Gastroesophageal sphincter (tissue), 3 donors: ENCODE measurements around the gene ANKRD13D.

Experiments
- CTCF ChIP-seq, 4 experiments: fragments of 200-600 bp in 2 of 4; fragments of 450-650 bp in 2 of 4; sonication (generic) in 1 of 4; IDR thresholded peaks; one replicate each; pipeline ENCODE4 v1.5.1; 2017 to 2019; ENCODE audit warnings: antibody characterized with exemption in 4 of 4, mild to moderate bottlenecking in 2 of 4, moderate library complexity in 2 of 4
- EP300 ChIP-seq: sonication (generic); formaldehyde crosslinking; IDR thresholded peaks from one replicate; pipeline ENCODE4 v1.6.1; 2017; ENCODE audit warnings: antibody characterized with exemption, mild to moderate bottlenecking
- POLR2A ChIP-seq, 2 donors: fragments of 450-650 bp; IDR thresholded peaks; one replicate each; pipeline ENCODE4 v1.6.1; 2017; ENCODE audit warnings: antibody characterized with exemption in 2 of 2, mild to moderate bottlenecking in 2 of 2, moderate library complexity in 1 of 2
- POLR2AphosphoS5 ChIP-seq: sonication (generic); formaldehyde crosslinking; IDR thresholded peaks from one replicate; pipeline ENCODE4 v1.6.1; 2017; ENCODE audit warnings: antibody characterized with exemption

DNA sequence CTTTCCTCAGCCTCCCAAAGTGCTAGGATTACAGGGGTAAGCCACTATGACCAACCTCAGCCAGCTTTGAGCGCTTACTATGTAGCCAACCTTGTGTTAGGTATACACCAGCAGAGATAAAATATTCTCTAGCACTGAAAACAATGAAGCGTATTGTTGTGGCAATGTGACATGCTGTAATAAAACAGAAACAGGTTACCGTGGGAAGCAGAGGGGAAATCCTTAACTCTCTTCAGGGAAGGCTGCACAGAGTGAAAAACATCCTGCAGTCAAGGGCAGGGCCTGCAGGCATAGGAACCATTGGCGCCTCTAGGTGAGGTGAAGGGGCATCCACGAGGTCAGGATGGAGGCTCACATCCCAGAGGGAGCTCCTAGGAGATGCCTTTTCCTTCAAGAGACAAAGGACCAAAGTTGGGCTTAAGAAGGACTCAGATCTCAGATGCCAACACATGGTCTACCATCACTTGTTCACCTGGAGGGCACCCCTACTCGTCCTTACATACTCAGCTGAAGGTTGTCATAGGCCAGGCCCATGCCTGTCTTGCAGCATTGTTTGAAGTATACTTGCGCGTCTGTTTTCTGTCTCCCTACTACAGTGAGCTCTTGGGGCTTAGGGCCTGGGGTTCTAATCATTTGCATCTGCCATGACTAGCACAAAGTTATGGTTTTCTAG lies 56.3 kb downstream of the ANKRD13D start:
- TF ChIP-seq CTCF (IDR thresholded peaks at IDR 0.05) (no peak), POLR2A (IDR thresholded peaks at IDR 0.05) (no peak), POLR2AphosphoS5 (no peak), EP300 (no peak)
